ENCODE measurements around the gene TLR1. TPM values are rescaled to one million over a fixed set of nuclear protein-coding genes. Genes with fewer than 3 reads are reported as not detected.
"Not testable (repeated sequence)": the region's sequence is repeated elsewhere in the genome, so short reads cannot be mapped to it uniquely, and the experiment has no call there.

Gene TLR1
- total RNA-seq, 2 experiments from 2014 or later = 16.2 to 16.3 TPM

GRCh38 chr4:38774181-38774955 is 30.2 kb downstream of the TLR1 start:
- CTCF ChIA-PET = interaction anchor here (1.1 kb wide), 1 partner anchor 8 kb away, joined by 4 read pairs; the partner anchor contains the start of gene TLR10

DNA sequence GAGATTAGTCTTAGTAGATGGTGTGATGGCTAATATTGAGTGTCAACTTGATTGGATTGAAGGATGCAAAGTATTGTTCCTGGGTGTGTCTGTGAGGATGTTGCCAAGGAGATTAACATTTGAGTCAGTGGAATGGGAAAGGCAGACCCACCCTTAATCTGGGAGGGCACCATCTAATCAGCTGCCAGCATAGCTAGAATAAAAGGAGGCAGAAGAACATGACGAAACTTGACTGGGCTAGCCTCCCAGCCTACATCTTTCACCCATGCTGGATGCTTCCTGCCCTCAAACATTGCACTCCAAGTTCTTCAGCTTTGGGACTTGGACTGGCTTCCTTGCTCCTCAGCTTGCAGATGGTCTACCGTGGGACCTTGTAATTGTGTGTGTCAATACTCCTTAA is 34.3 kb downstream of the TLR1 start:
- H3K36me3 ChIP-seq (ENCODE audit: insufficient read depth, low read length); intact Hi-C loops (cut with DNase I, micrococcal nuclease); H3K4me3 ChIP-seq (ENCODE audit: low read length); H3K27ac ChIP-seq (ENCODE audit: low read depth in 1 of 2, low read length in 2 of 2); H3K27ac Mint-ChIP-seq; H3K36me3 Mint-ChIP-seq (ENCODE audit: low read depth); H3K4me3 Mint-ChIP-seq; H3K4me1 Mint-ChIP-seq (ENCODE audit: low read depth); DNase-seq; ATAC-seq (ENCODE audit: poor library complexity); POLR2A ChIA-PET; H3K4me1 ChIP-seq (ENCODE audit: insufficient read depth, low read length); H3K27me3 Mint-ChIP-seq; H3K27me3 ChIP-seq (ENCODE audit: control insufficient read depth in 1 of 2, insufficient read depth in 2 of 2, low read length in 2 of 2): not testable (repeated sequence)
- CTCF ChIA-PET = interaction anchor here (1.3 kb wide), 1 partner anchor 11 kb away, joined by 4 read pairs; no protein-coding TSS in a partner anchor
- H3K9me3 Mint-ChIP-seq = peaks cover 13% of the 10 kb centered on the region
- peaks cover 0 to 12% of the 10 kb centered on the region in 2 experiments for H3K9me3 ChIP-seq (ENCODE audit: control insufficient read depth in 1 of 2, insufficient read depth in 1 of 2, low read length in 2 of 2)

More at GRCh38 chr4:38774181-38774955, 30.2 kb downstream of the TLR1 start:
- no peak overlapping the region for H3K4me3 ChIP-seq (ENCODE audit: low read length)
- H3K36me3 ChIP-seq (ENCODE audit: insufficient read depth, low read length) = no peaks in the 10 kb centered on the region
- intact Hi-C loops (cut with DNase I, micrococcal nuclease) = no loop called here
- no peak overlapping the region for H3K4me3 Mint-ChIP-seq
- H3K27me3 ChIP-seq (ENCODE audit: control insufficient read depth in 1 of 2, insufficient read depth in 2 of 2, low read length in 2 of 2) = no peaks in the 10 kb centered on the region
- no peaks in the 10 kb centered on the region for H3K36me3 Mint-ChIP-seq (ENCODE audit: low read depth)
- no peak for TF ChIP-seq CTCF (IDR thresholded peaks at IDR 0.05)
- no peaks in the 10 kb centered on the region for H3K4me1 ChIP-seq (ENCODE audit: insufficient read depth, low read length)
- no peaks in the 10 kb centered on the region for H3K9me3 ChIP-seq (ENCODE audit: control insufficient read depth in 1 of 2, insufficient read depth in 1 of 2, low read length in 2 of 2)
- H3K27ac Mint-ChIP-seq = no peak overlapping the region
- POLR2A ChIA-PET = no interaction called here
- peaks cover 13% of the 10 kb centered on the region for H3K9me3 Mint-ChIP-seq
- no peaks in the 10 kb centered on the region for H3K4me1 Mint-ChIP-seq (ENCODE audit: low read depth)
- H3K27ac ChIP-seq (ENCODE audit: low read depth in 1 of 2, low read length in 2 of 2) = no peak overlapping the region
- ATAC-seq (ENCODE audit: poor library complexity) (no peak), DNase-seq (no peak)
- H3K27me3 Mint-ChIP-seq = no peaks in the 10 kb centered on the region

DNA sequence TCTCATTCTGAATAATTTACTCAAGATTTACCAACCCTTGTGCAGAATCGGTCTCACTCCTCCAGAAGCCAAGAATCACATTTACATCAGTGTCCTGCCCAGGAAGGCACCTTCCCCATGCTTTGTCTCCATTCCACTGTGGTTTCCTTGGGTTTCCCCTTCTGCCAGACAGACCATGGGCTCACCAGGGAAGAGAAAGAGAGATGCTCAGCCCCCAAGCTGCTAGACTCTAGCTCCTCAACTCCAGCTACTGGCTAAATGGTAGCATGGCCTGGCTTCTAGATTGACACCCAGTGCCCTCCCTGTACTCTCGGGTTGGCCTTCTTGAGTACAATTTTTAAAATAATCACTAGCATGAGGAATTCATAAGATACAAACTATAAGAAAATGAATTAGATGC is 34.7 kb downstream of the TLR1 start:
- intact Hi-C loops (cut with DNase I, micrococcal nuclease) = no loop called here
- no peaks in the 10 kb centered on the region for H3K4me1 Mint-ChIP-seq (ENCODE audit: low read depth)
- CTCF ChIA-PET = interaction anchor here (1.3 kb wide), 1 partner anchor 10 kb away, joined by 4 read pairs; no protein-coding TSS in a partner anchor
- no peaks in the 10 kb centered on the region for H3K36me3 Mint-ChIP-seq (ENCODE audit: low read depth)
- Histone ChIP-seq H3K27me3 (ENCODE audit: control insufficient read depth in 1 of 2, insufficient read depth in 2 of 2, low read length in 2 of 2) (no peaks in the 10 kb centered on the region), H3K9me3 (ENCODE audit: control insufficient read depth in 1 of 2, insufficient read depth in 1 of 2, low read length in 2 of 2) (peaks cover 0 to 12% of the 10 kb centered on the region in 2 experiments), H3K4me1 (ENCODE audit: insufficient read depth, low read length) (no peaks in the 10 kb centered on the region), H3K4me3 (ENCODE audit: low read length) (no peak overlapping the region), H3K36me3 (ENCODE audit: insufficient read depth, low read length) (no peaks in the 10 kb centered on the region), H3K27ac (ENCODE audit: low read depth in 1 of 2, low read length in 2 of 2) (no peak overlapping the region)
- peaks cover 13% of the 10 kb centered on the region for H3K9me3 Mint-ChIP-seq
- no peak overlapping the region for H3K27ac Mint-ChIP-seq
- no peak for ATAC-seq (ENCODE audit: poor library complexity)
- H3K4me3 Mint-ChIP-seq = no peak overlapping the region
- no peaks in the 10 kb centered on the region for H3K27me3 Mint-ChIP-seq
- no peak for DNase-seq
- POLR2A ChIA-PET = interaction anchor here (0.6 kb wide), 1 partner anchor 106 kb away, joined by 3 read pairs; no protein-coding TSS in a partner anchor
- TF ChIP-seq CTCF (IDR thresholded peaks at IDR 0.05) = no peak
